H9 (cell line): ENCODE data around the gene FAM228B. TPM values are rescaled to one million over a fixed set of nuclear protein-coding genes. Genes with fewer than 3 reads are reported as not detected.

Experiments used
- DNase-seq: peaks from one replicate; pipeline ENCODE4 v3.0.0-alpha.2; 2017
- H2AFZ ChIP-seq: one replicate; pipeline ENCODE4 v1.6.1; 2013; ENCODE audit warnings: mild to moderate bottlenecking, low read length, control low read depth, moderate library complexity
- H2AK5ac ChIP-seq: 2 replicates; pipeline ENCODE4 v1.6.1; 2013; ENCODE audit warnings: low read length, control low read depth, mixed read lengths; ENCODE audit not compliant: insufficient read length
- H2BK120ac ChIP-seq: one replicate; pipeline ENCODE4 v1.6.1; 2013; ENCODE audit warnings: low read depth, mild to moderate bottlenecking, low read length, control low read depth, inconsistent platforms; ENCODE audit not compliant: poor library complexity, severe bottlenecking
- H2BK12ac ChIP-seq: 2 replicates; pipeline ENCODE4 v1.6.1; 2013; ENCODE audit warnings: low read length, control low read depth, mixed read lengths, low read depth; ENCODE audit not compliant: insufficient read length
- H2BK15ac ChIP-seq: 2 replicates; pipeline ENCODE4 v1.6.1; 2013; ENCODE audit warnings: low read depth, low read length, control low read depth
- H2BK20ac ChIP-seq: one replicate; pipeline ENCODE4 v1.6.1; 2013; ENCODE audit warnings: low read depth, mild to moderate bottlenecking, low read length, control low read depth, inconsistent platforms; ENCODE audit not compliant: poor library complexity, severe bottlenecking
- H2BK5ac ChIP-seq: 2 replicates; pipeline ENCODE4 v1.6.1; 2013; ENCODE audit warnings: low read length, control low read depth, mixed read lengths; ENCODE audit not compliant: insufficient read length
- H3K14ac ChIP-seq: 2 replicates; pipeline ENCODE4 v1.6.1; 2013; ENCODE audit warnings: low read length, control low read depth; ENCODE audit not compliant: insufficient read depth
- H3K18ac ChIP-seq: 2 replicates; pipeline ENCODE4 v1.6.1; 2013; ENCODE audit warnings: low read depth, mild to moderate bottlenecking, mixed read lengths, low read length, control low read depth; ENCODE audit not compliant: insufficient read length
- H3K23ac ChIP-seq: 2 replicates; pipeline ENCODE4 v1.6.1; 2013; ENCODE audit warnings: low read length, control low read depth, mixed read lengths, low read depth; ENCODE audit not compliant: insufficient read length
- H3K23me2 ChIP-seq: 2 replicates; pipeline ENCODE4 v1.6.1; 2013; ENCODE audit warnings: low read depth, mild to moderate bottlenecking, mixed read lengths, low read length, control low read depth; ENCODE audit not compliant: insufficient read length, poor library complexity, severe bottlenecking
- H3K27ac ChIP-seq: 2 replicates; pipeline ENCODE4 v1.5.1; 2013; ENCODE audit warnings: low read length, control low read depth, mixed read lengths, low read depth; ENCODE audit not compliant: insufficient read length
- H3K27me3 ChIP-seq: 2 replicates; pipeline ENCODE4 v1.6.1; 2013; ENCODE audit warnings: low read length, control low read depth, inconsistent platforms; ENCODE audit not compliant: insufficient read depth
- H3K4ac ChIP-seq: 2 replicates; pipeline ENCODE4 v1.6.1; 2013; ENCODE audit warnings: low read depth, mild to moderate bottlenecking, control low read depth, inconsistent platforms, low read length, moderate library complexity
- H3K4me1 ChIP-seq: 2 replicates; pipeline ENCODE4 v1.6.1; 2013; ENCODE audit warnings: low read length, control low read depth, inconsistent platforms; ENCODE audit not compliant: insufficient read depth
- H3K4me2 ChIP-seq: 2 replicates; pipeline ENCODE4 v1.6.1; 2013; ENCODE audit warnings: low read length, control low read depth, mixed read lengths; ENCODE audit not compliant: insufficient read length, insufficient read depth
- H3K56ac ChIP-seq: 2 replicates; pipeline ENCODE4 v1.6.1; 2013; ENCODE audit warnings: low read depth, mild to moderate bottlenecking, mixed read lengths, low read length, control low read depth; ENCODE audit not compliant: insufficient read length
- H3K79me1 ChIP-seq: 2 replicates; pipeline ENCODE4 v1.6.1; 2013; ENCODE audit warnings: low read depth, mild to moderate bottlenecking, moderate library complexity, low read length, control low read depth, inconsistent platforms; ENCODE audit not compliant: insufficient read depth, poor library complexity, severe bottlenecking
- H3K79me2 ChIP-seq: 2 replicates; pipeline ENCODE4 v1.6.1; 2013; ENCODE audit warnings: low read length, control low read depth, inconsistent platforms; ENCODE audit not compliant: insufficient read depth
- H3K9ac ChIP-seq: 2 replicates; pipeline ENCODE4 v1.6.1; 2013; ENCODE audit warnings: low read length, control low read depth, mixed read lengths; ENCODE audit not compliant: insufficient read length; ENCODE audit errors: extremely low read depth
- H3K9me3 ChIP-seq: one replicate; pipeline ENCODE4 v1.6.1; 2013; ENCODE audit warnings: low read depth, low read length, inconsistent platforms; ENCODE audit not compliant: control insufficient read depth
- H3T11ph ChIP-seq: one replicate; pipeline ENCODE4 v1.6.1; 2013; ENCODE audit warnings: mild to moderate bottlenecking, low read length, control low read depth, inconsistent platforms
- H4K20me1 ChIP-seq: one replicate; pipeline ENCODE4 v1.6.1; 2013; ENCODE audit not compliant: control insufficient read depth, insufficient read length, insufficient read depth
- H4K5ac ChIP-seq: 2 replicates; pipeline ENCODE4 v1.6.1; 2013; ENCODE audit warnings: low read depth, mild to moderate bottlenecking, mixed read lengths, low read length, control low read depth; ENCODE audit not compliant: insufficient read length
- H4K8ac ChIP-seq: replicated peaks from 2 replicates; pipeline ENCODE4 v1.6.1; 2013; ENCODE audit warnings: low read length, control low read depth, mixed read lengths, low read depth; ENCODE audit not compliant: insufficient read length
- H4K91ac ChIP-seq: 2 replicates; pipeline ENCODE4 v1.6.1; 2013; ENCODE audit warnings: low read depth, mild to moderate bottlenecking, moderate library complexity, mixed read lengths, low read length, control low read depth; ENCODE audit not compliant: insufficient read length
- H3K27ac Mint-ChIP-seq, 3 experiments: 2 replicates in 2 of 3; 3 replicates in 1 of 3; pipeline ENCODE4 v1.8.0; 2020 to 2021; ENCODE audit warnings: mixed read lengths in 3 of 3, mild to moderate bottlenecking in 1 of 3, moderate library complexity in 1 of 3
- H3K27me3 Mint-ChIP-seq: 2 replicates; pipeline ENCODE4 v1.8.0; 2021; ENCODE audit warnings: low read depth, mild to moderate bottlenecking, moderate library complexity, mixed read lengths
- H3K36me3 Mint-ChIP-seq, 3 experiments: 2 replicates in 2 of 3; 3 replicates in 1 of 3; pipeline ENCODE4 v1.8.0; 2020 to 2021; ENCODE audit warnings: low read depth in 3 of 3, mixed read lengths in 3 of 3; ENCODE audit not compliant: insufficient read depth in 1 of 3
- H3K4me1 Mint-ChIP-seq, 2 experiments: 2 replicates each; pipeline ENCODE4 v1.8.0; 2020; ENCODE audit warnings: mixed read lengths in 2 of 2
- H3K4me3 Mint-ChIP-seq, 2 experiments: 2 replicates in 1 of 2; 3 replicates in 1 of 2; pipeline ENCODE4 v1.8.0; 2020 to 2021; ENCODE audit warnings: mild to moderate bottlenecking in 2 of 2, mixed read lengths in 2 of 2, moderate library complexity in 1 of 2
- H3K9me3 Mint-ChIP-seq, 2 experiments: 2 replicates in 1 of 2; 3 replicates in 1 of 2; pipeline ENCODE4 v1.8.0; 2020; ENCODE audit warnings: mild to moderate bottlenecking in 2 of 2, mixed read lengths in 2 of 2, moderate library complexity in 1 of 2
- CTCF ChIP-seq: fragments of 200-600 bp; sonication (generic); conservative IDR thresholded peaks from 3 replicates; pipeline ENCODE4 v1.8.0; 2021; ENCODE audit warnings: antibody characterized with exemption, mild to moderate bottlenecking
- WGBS: extraction: QIAGEN DNeasy Blood & Tissue Kit; methylation state at CpG from one replicate; pipeline ENCODE4 v1.1.7; 2013; ENCODE audit warnings: missing lambda C conversion rate, low lambda C conversion rate, mixed read lengths; ENCODE audit not compliant: insufficient read length; ENCODE audit errors: extremely low coverage; 5-methylcytosine and 5-hydroxymethylcytosine counted together
- total RNA-seq: library from RNA; stranded (reverse); gene quantifications from 2 replicates; pipeline ENCODE4 v1.2.1, GENCODE V29; 2021

Gene FAM228B
- total RNA-seq, 1 experiment from 2014 or later = 6.5 TPM

DNA sequence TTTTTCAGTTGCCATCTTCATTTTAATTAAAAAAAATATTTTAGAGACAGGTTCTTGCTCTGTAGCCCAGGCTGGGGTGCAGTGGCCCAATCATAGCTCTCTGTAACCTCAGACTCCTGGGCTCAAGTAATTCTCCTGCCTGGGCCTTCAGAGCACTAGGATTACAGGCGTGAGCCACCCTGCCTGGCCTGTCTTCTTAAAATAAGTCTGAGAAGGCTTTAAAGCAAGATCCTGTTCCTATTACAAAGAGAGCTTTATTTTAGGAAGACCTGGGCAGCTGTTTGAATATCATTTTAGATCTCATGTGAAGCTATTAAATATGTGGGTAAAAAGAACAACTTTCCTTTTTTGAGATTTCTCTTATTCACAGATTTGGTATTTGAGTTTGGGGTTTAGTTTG is 53.1 kb downstream of the FAM228B start:
- H3K27me3 Mint-ChIP-seq = no peaks in the 10 kb centered on the region
- no peaks in the 10 kb centered on the region for H3K36me3 Mint-ChIP-seq

More for the DNA sequence above, 53.1 kb downstream of the FAM228B start:
- H3K4ac ChIP-seq = no peak overlapping the region
- H3K23ac ChIP-seq = no peak overlapping the region
- no CpG with 5 or more reads among the region's 1 CpG for WGBS
- H2AFZ ChIP-seq = no peak overlapping the region
- no peaks in the 10 kb centered on the region for H3K27me3 ChIP-seq
- no peak overlapping the region for H4K8ac ChIP-seq
- no peak overlapping the region for H2BK15ac ChIP-seq
- H2BK20ac ChIP-seq = no peak overlapping the region
- H4K20me1 ChIP-seq = no peaks in the 10 kb centered on the region
- H3T11ph ChIP-seq = no peak overlapping the region
- no peaks in the 10 kb centered on the region for H3K79me1 ChIP-seq
- Mint-ChIP-seq H3K4me3 (no peak overlapping the region), H3K4me1 (no peaks in the 10 kb centered on the region), H3K9me3 (no peaks in the 10 kb centered on the region), H3K27ac (no peak overlapping the region)
- no peaks in the 10 kb centered on the region for H3K79me2 ChIP-seq
- H4K91ac ChIP-seq = no peak overlapping the region
- H2BK120ac ChIP-seq = no peak overlapping the region
- no peak overlapping the region for H2BK12ac ChIP-seq
- H4K5ac ChIP-seq = no peak overlapping the region
- H3K56ac ChIP-seq = no peak overlapping the region
- DNase-seq = no peak
- no peak overlapping the region for H3K9ac ChIP-seq
- H3K4me1 ChIP-seq = no peaks in the 10 kb centered on the region
- TF ChIP-seq CTCF = no peak
- H2AK5ac ChIP-seq = no peak overlapping the region
- H3K4me2 ChIP-seq = no peak overlapping the region
- H3K18ac ChIP-seq = no peak overlapping the region
- no peak overlapping the region for H3K14ac ChIP-seq
- no peaks in the 10 kb centered on the region for H3K23me2 ChIP-seq
- H3K27ac ChIP-seq = no peak overlapping the region
- no peaks in the 10 kb centered on the region for H3K9me3 ChIP-seq
- H2BK5ac ChIP-seq = no peak overlapping the region
